Right kidney (tissue), 1 donor: Measurements from ENCODE around the gene SLC16A14.

Experiments used
- DNase-seq: peaks from one replicate; pipeline ENCODE4 v3.0.0-alpha.2; 2016

SLC16A14 gene

GRCh38 chr2:230043025-230043424 is 25.7 kb downstream of the SLC16A14 start:
- DNase-seq, result no peak

- no peak for DNase-seq
Observed at GRCh38 chr2:230042195-230042594, 26.5 kb downstream of the SLC16A14 start.

- no peak for DNase-seq
Observed at GRCh38 chr2:230023313-230023712, 45.4 kb downstream of the SLC16A14 start.

- DNase-seq, result no peak
Observed at GRCh38 chr2:230019742-230020141, 49.0 kb downstream of the SLC16A14 start.

DNA sequence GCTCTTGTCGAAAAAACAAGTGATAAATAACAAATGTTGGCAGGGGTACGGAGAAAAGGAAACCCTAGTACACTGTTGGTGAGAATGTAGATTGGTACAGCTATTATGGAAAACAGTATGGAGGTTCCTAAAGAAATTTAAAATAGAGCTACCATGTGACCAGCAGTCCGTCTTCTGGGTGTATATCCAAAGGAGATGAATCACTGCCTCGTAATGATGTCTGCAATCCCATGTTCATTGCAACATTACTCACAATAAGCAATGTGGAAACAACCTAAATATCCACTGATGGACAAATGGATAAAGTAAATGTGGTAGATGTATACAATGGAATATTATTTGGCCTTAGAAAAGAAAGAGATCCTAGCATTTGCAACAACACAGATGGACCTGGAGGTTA is 50.6 kb downstream of the SLC16A14 start:
- no peak for DNase-seq

DNA sequence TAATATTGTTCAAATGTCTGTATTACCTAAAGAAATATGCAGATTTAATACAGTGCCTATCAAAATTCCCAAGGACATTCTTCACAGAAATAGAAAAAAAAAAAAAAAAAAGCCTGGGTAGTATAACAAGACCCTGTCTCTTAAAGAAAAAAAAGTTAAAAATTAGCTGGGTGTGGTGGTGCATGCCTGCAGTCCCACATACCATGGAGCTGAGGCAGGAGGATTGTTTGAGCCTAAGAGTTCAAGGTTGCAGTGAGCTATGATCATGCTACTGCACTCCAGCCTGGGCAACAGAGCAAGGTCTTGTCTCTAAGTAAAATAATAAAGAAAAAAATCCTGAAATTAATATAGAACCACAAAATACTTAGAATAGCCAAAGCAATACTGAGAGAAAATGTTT is 51.9 kb downstream of the SLC16A14 start:
- no peak for DNase-seq

- no peak for DNase-seq
Observed at GRCh38 chr2:230012267-230012884, 56.3 kb downstream of the SLC16A14 start.

DNA sequence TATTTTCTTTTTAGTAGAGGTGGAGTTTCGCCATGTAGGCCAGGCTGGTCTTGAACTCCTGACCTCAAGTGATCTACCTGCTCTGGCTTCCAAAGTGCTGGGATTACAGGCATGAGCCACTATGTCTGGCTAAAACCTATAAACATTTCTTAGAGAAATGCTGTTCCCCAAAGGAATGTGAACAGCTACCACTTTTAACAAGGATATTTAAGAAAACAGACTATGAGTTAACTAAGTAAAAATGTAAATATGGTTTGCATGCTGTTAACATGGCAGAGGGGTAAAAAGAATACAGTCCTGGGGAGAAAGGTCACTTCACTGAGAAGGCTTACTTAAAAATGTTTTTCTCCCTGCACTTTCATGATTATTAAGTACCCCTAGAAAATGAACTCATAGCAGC is 57.1 kb downstream of the SLC16A14 start:
- DNase-seq, result no peak

DNA sequence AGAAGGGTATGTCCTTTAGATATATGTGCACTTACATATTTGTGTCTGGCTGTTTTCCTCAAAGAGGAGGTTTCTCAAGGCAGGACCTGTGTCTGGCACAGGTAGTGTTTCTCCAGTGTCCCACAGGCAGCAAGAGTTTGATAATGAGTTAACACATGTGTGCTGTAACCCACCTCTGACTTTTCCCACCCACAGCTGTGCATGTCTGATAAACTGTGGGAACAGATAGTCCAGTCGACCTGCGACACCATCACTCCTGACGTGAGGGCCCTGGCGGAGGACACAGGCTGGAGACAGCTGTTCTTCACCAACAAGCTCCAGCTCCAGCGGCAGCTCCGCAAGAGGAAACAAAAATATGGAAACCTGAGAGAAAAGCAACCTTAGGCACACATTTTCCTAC is 58.2 kb downstream of the SLC16A14 start:
- no peak for DNase-seq

- no peak for DNase-seq
Observed at GRCh38 chr2:230008708-230009066, 60.0 kb downstream of the SLC16A14 start.

DNA sequence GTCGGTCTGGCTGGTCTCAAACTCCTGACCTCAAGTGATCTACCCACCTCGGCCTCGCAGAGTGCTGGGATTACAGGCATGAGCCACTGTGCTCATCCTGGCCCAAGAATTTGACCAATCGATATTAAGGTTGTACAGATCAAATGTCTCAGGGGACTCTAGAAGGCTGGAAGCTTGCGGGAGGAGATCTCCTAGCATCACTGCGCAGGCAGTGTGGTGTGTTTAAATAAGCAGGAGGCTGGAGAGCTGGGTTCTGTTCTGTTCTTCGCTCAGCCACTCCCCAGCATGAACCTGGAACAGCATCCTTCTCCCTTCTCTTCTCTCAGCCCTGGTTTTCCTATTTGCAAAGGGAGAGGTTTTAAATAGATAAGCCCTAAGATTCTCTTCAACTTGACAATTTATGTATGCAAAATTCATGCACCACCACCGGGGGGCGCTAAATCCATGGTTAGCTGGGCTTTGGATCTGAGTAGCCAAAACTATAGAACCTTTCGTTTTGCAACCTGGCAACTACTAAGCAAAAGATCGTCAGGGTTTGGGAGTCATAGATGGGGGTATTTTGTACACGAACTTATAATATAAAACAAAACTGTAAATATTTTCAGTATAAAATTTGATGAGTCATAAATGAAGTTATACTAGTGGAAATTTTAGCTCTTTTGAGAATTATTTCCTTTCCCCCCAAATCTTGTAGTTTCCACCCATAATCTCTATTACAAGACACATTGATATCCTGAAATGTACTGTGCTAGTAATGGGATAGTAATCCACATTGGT is 60.6 kb downstream of the SLC16A14 start:
- DNase-seq, result peak; percentile 9

GRCh38 chr2:230000118-230000841 is 68.4 kb downstream of the SLC16A14 start:
- DNase-seq, result no peak

- DNase-seq, result no peak
Observed at GRCh38 chr2:229997565-229997964, 71.2 kb downstream of the SLC16A14 start.

DNA sequence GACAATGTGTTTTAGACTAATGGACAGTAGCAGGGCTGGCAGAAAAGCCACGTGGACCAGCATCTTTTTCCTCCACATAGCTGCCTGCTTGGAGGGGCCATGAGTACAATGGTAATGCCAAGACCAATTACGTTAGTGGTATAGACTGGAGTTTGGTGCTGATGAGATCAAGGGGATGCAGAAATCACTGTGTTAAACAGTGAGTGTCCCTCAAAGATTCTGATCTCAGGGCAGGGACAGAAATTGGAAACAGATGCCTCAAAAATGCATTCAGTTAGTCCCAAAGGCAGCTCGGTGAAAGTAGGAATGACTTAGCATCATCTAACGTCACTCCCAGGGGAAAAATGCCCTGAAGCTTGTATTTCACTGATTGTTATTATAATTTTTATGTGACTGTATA is 72.4 kb downstream of the SLC16A14 start:
- no peak for DNase-seq

DNA sequence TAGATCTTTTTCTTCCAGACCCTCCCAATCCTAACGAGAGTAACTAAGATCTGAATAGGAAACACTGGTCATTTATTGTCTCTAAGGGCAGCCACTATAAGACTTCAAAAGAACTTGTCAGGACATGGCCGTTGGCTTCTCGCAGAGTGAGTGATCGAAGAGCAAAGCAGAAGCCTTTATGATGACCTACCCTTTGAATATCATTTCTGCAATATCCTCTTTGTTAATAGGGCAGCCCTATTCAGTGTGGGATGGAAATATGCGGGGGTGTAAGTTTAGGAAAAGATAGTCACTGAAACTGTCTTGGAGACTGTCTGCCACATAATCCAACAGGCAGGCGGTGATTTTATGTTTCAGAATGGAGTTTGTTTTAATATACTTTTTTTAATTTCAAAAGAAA is 75.5 kb downstream of the SLC16A14 start:
- no peak for DNase-seq
